ENCODE results near the gene TET3. TPM values are rescaled to one million over a fixed set of nuclear protein-coding genes. Genes with fewer than 3 reads are reported as not detected.
A peak's percentile ranks its signal among the peaks of the same experiment; 100 is the strongest.
"Not testable (repeated sequence)": the region's sequence is repeated elsewhere in the genome, so short reads cannot be mapped to it uniquely, and the experiment has no call there.

TET3 gene
- total RNA-seq, 1 donor: 8.0 TPM

DNA sequence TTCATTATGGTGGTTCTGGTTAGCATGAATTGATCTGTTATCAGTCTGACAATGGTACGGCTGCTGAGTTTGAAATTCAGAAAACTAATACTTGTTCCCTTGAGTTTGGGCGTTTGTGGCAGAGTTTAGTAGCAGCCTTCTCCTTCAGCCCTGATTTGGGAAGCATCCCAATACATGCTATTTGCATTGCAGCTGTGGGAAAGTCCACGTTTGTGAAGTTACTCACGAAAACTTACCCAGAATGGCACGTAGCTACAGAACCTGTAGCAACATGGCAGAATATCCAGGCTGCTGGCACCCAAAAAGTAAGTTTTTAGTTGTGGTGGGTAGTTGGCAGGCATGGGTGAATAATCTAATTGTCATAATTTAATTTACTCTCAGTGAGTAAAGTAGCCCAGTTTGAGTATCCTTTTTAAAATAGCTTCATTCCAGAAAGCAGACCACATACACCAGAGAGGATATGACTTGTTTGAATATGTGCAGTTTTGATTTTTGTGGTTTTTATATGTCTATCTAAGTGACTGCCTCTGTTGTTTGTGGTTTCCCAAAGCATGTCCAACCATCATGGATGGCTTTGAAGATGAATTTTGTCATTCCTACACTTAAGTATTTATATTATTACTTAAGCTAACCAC, 45.9 kb upstream of the TET3 start:
- H3K4me3 ChIP-seq (ENCODE audit: insufficient read depth, low read length): no peak overlapping the region
- no peaks in the 10 kb centered on the region for H3K9me3 ChIP-seq (ENCODE audit: low read depth, low read length)
- TF ChIP-seq, protein P1, sequence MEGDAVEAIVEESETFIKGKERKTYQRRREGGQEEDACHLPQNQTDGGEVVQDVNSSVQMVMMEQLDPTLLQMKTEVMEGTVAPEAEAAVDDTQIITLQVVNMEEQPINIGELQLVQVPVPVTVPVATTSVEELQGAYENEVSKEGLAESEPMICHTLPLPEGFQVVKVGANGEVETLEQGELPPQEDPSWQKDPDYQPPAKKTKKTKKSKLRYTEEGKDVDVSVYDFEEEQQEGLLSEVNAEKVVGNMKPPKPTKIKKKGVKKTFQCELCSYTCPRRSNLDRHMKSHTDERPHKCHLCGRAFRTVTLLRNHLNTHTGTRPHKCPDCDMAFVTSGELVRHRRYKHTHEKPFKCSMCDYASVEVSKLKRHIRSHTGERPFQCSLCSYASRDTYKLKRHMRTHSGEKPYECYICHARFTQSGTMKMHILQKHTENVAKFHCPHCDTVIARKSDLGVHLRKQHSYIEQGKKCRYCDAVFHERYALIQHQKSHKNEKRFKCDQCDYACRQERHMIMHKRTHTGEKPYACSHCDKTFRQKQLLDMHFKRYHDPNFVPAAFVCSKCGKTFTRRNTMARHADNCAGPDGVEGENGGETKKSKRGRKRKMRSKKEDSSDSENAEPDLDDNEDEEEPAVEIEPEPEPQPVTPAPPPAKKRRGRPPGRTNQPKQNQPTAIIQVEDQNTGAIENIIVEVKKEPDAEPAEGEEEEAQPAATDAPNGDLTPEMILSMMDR (IDR thresholded peaks at IDR 0.05; ENCODE audit: extremely low read depth, low read depth, low read length): no peak
- no peaks in the 10 kb centered on the region for H3K27me3 ChIP-seq (ENCODE audit: insufficient read depth, low read length)
- H2AFZ ChIP-seq (ENCODE audit: low read length): no peak overlapping the region
- H3K79me2 ChIP-seq (ENCODE audit: insufficient read depth, low read length): peaks cover 73% of the 10 kb centered on the region
- H3K27ac ChIP-seq (ENCODE audit: low read depth, low read length): peak overlapping the region; percentile 45
- peaks cover 31% of the 10 kb centered on the region for H3K4me1 ChIP-seq (ENCODE audit: insufficient read depth, low read length)
- H3K36me3 ChIP-seq (ENCODE audit: insufficient read depth, low read length): peaks cover 17% of the 10 kb centered on the region
- peak overlapping the region; percentile 22 for H3K4me2 ChIP-seq (ENCODE audit: insufficient read depth, low read length)
- DNase-seq (ENCODE audit: insufficient read length, low spot score, missing footprints): no peak
- peaks cover 90% of the 10 kb centered on the region for H4K20me1 ChIP-seq (ENCODE audit: insufficient read depth, low read length)

DNA sequence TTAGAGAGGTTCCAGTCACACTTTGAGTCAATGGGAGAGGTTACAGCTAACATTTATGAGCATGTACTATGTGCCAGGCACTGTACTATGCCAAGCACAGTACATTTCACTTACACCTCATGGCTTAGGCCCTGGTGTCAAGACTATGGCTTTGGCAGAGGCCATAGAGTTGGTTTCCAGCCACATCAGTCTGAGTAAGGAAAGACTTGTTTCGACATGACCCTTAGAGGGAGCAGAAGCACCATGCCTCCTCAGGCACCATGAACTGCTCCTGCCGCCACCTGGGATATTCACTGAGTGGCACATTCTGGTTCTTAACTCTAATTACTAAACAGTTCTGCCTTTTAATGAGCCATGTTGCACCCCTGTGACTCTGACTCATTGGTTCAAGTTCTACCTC, 45.3 kb upstream of the TET3 start:
- peaks cover 17% of the 10 kb centered on the region for H3K36me3 ChIP-seq (ENCODE audit: insufficient read depth, low read length)
- peaks cover 73% of the 10 kb centered on the region for H3K79me2 ChIP-seq (ENCODE audit: insufficient read depth, low read length)
- H2AFZ ChIP-seq (ENCODE audit: low read length): no peak overlapping the region

DNA sequence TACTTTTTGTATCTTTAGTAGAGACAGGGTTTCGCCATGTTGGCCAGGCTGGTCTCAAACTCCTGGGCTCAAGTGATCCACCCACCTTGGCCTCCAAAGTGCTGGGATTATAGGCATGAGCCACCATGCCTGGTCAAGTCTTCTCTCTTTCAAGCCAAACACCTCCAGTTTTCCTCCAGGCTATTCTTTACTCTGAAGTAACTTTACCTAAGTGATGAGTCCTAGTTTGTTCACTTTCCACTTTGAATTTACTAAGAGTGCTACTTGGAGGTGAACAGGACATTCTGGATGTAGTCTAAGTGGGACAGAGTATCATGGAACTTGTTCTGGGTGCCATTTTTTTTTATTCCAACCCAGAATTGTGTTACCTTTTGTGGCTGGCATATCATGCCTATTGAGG, 44.6 kb upstream of the TET3 start:
- not testable (repeated sequence) for H2AFZ ChIP-seq (ENCODE audit: low read length); H3K4me2 ChIP-seq (ENCODE audit: insufficient read depth, low read length); H3K4me3 ChIP-seq (ENCODE audit: insufficient read depth, low read length); H3K27ac ChIP-seq (ENCODE audit: low read depth, low read length); DNase-seq (ENCODE audit: insufficient read length, low spot score, missing footprints); H3K9me3 ChIP-seq (ENCODE audit: low read depth, low read length); H3K27me3 ChIP-seq (ENCODE audit: insufficient read depth, low read length)
- Histone ChIP-seq H4K20me1 (ENCODE audit: insufficient read depth, low read length) (peaks cover 93% of the 10 kb centered on the region), H3K79me2 (ENCODE audit: insufficient read depth, low read length) (peaks cover 78% of the 10 kb centered on the region), H3K36me3 (ENCODE audit: insufficient read depth, low read length) (peaks cover 23% of the 10 kb centered on the region), H3K4me1 (ENCODE audit: insufficient read depth, low read length) (peaks cover 31% of the 10 kb centered on the region)

More for the DNA sequence above, 45.3 kb upstream of the TET3 start:
- peak overlapping the region; percentile 45 for H3K27ac ChIP-seq (ENCODE audit: low read depth, low read length)
- no peak for DNase-seq (ENCODE audit: insufficient read length, low spot score, missing footprints)
- TF ChIP-seq, protein P1 (IDR thresholded peaks at IDR 0.05; ENCODE audit: extremely low read depth, low read depth, low read length): peak; percentile 36
- no peak overlapping the region for H3K4me3 ChIP-seq (ENCODE audit: insufficient read depth, low read length)
- H4K20me1 ChIP-seq (ENCODE audit: insufficient read depth, low read length): peaks cover 90% of the 10 kb centered on the region
- H3K4me2 ChIP-seq (ENCODE audit: insufficient read depth, low read length): peak overlapping the region; percentile 10
- H3K4me1 ChIP-seq (ENCODE audit: insufficient read depth, low read length): peaks cover 31% of the 10 kb centered on the region
- H3K9me3 ChIP-seq (ENCODE audit: low read depth, low read length): no peaks in the 10 kb centered on the region
- no peaks in the 10 kb centered on the region for H3K27me3 ChIP-seq (ENCODE audit: insufficient read depth, low read length)

DNA sequence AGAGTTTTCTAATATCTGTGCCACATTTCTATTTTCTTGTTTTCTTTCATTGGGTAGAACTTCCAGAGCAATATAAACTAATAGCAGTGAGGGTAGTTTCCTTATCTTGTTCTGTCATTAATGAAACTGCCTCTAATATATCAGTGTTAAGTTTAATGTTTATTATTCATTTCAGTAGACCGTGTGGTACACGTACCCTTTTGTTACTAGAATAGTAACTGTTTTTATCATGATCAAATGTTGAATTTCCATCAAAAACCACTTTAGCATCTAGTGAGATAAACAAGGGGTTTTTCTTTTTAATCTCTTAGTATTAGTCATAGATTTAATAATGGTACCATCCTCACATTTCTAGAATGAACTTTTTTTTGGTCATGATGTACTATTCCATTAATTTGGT, 42.0 kb upstream of the TET3 start:
- peaks cover 33% of the 10 kb centered on the region for H3K36me3 ChIP-seq (ENCODE audit: insufficient read depth, low read length)
- no peak overlapping the region for H3K4me2 ChIP-seq (ENCODE audit: insufficient read depth, low read length)
- H3K27ac ChIP-seq (ENCODE audit: low read depth, low read length): no peak overlapping the region
- peaks cover 62% of the 10 kb centered on the region for H3K79me2 ChIP-seq (ENCODE audit: insufficient read depth, low read length)
- H3K9me3 ChIP-seq (ENCODE audit: low read depth, low read length): no peaks in the 10 kb centered on the region
- H3K27me3 ChIP-seq (ENCODE audit: insufficient read depth, low read length): no peaks in the 10 kb centered on the region
- peaks cover 23% of the 10 kb centered on the region for H3K4me1 ChIP-seq (ENCODE audit: insufficient read depth, low read length)
- H4K20me1 ChIP-seq (ENCODE audit: insufficient read depth, low read length): peaks cover 84% of the 10 kb centered on the region
- H2AFZ ChIP-seq (ENCODE audit: low read length): no peak overlapping the region
- TF ChIP-seq, protein P1 (IDR thresholded peaks at IDR 0.05; ENCODE audit: extremely low read depth, low read depth, low read length): no peak
- H3K4me3 ChIP-seq (ENCODE audit: insufficient read depth, low read length): no peak overlapping the region
- DNase-seq (ENCODE audit: insufficient read length, low spot score, missing footprints): no peak
